Embryonic facial prominence (tissue), 1 donor: ENCODE data around the gene FN1.

Source experiments
- DNase-seq: peaks from one replicate; pipeline ENCODE4 v3.0.0-alpha.2; 2016; ENCODE audit errors: extremely low spot score

FN1 gene

DNA sequence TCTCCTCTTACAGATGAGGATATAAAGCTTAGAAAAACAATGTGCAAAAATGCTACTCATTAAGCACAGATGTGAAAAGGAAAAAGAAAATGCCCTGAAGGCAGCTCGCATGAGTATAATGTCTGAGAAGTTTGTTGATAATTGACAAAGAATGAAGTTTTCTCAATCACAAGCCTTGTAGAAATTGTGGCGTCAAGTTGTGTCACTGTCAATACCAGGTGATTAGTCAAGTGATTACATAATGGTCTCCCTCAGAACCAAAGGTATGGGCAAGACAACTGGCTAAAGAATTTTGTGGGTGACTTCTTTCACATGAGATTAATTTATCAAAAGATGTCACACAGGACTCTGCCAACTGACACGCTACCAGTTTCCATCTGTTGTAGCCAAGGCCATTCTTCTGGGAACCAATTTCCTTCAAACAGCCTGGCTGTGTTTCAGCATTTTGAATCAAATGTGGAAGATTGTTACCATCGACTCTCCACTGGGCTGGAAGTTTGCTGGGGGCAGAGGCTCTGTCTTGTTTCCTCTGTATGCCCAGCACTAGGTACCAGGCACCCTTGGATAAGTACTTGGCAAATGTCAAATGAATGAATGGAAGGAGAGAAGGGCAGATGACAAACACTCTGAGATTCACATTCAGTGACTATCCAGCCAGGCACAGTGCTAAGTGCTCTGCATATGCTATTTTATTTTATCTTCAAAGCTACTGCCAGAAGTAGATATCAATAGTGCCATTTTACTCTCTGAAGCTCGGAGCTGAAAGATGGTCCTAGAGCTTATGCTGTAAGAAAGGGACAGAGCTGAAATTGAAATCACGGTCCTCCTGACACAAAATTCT lies 5.9 kb upstream of the FN1 start:
- no peak for DNase-seq

DNA sequence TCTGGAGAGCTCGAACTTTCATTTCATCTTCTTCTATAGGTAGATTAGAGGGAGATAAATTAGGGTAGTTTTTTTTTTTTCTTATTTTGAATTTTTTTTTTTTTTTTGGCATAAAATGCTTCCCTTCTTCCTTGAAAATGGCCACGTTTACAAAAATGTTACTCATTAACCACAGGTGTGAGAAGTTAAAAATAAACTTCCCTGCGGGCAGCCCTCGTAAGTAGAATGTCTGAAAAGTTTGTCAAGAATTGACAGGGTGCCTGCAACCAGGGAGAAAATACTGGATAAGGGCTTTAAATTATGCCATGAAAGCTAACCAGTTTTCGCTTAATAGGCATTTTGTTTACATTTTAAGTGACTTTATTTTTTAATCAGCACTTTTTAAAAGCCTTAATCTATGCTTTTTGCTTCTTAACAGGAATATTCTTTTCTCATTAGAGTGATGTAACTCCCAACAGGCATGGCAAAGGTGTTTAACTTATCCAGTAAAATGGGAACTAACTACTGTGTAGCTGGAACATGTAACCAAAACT lies 4.2 kb upstream of the FN1 start:
- DNase-seq = no peak

DNA sequence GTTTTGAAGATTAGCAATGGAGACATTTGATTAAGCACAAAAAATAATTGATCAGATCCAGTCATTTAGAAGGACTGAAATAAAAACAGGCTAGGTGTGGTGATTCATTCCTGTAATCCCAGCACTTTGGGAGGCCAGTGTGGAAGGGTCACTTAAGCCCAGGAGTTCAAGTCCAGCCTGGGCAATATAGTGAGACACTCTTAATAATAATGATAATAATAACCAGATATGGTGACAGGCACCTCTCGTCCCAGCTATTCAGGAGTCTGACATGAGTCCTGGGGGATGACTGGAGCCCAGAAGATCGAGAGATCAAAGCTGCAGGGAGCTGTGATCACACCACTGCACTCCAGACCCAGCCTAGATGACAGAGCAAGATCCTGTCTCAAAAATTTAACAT lies 3.5 kb upstream of the FN1 start:
- no peak for DNase-seq

DNA sequence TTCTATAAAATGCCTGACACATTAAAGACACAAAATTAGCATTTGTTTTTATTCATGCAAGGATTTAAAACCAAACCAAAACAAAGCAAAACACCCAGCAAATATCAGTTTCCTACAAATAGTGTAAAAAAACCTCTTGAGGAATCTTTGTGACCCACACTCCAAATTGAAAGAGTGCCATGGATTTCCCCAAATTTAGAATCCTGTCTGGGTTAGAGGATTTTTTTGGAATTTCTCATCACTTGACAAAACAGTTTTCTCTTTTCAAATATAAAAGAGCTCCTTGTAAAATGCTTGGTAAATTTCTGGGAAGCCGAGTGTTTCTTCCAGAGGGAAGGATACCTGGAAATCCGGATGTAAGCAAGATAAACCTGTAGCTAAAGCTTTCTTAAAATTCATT lies 1.7 kb upstream of the FN1 start:
- DNase-seq = no peak

DNA sequence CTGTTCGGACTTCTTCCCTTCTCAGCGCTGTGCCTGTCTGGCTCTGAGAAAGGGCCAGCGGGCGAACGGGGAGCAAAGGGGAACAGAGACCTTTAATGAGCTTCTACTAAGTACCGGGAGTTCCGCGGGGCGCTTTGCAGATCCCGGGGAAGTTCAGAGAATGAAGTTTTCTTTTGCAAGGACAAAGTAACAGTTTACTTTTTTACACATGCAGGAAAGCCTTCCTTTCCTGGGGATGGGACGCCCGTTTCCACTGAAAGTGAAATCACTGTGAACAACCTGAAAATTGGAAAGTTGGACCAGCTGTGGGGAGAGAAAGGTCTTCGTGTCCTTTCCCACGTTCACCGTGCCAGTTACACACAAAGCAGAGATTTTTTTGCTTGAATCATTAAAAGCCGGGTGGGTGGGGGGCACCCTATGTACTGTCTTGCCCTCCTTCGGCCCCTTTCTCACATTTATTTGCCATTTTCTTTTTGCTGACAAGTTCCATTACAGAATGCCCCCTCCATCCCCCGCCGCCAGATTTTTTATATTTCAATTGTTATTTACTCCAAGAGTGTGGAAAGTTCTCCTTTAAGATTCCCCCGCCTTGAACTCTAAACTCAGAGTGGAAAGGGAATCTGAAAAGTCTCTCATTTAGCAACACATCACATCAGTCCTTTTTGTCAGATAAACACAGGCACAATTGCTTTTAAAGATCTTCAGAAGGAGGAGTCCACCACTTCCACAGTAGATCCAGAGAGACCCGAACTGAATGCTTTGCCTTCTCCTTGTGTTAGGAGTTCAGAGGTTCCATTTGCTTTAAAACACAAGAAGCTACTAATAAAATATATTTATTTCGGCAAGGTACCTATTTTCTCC lies 1.1 kb upstream of the FN1 start:
- peak; percentile 20 for DNase-seq

DNA sequence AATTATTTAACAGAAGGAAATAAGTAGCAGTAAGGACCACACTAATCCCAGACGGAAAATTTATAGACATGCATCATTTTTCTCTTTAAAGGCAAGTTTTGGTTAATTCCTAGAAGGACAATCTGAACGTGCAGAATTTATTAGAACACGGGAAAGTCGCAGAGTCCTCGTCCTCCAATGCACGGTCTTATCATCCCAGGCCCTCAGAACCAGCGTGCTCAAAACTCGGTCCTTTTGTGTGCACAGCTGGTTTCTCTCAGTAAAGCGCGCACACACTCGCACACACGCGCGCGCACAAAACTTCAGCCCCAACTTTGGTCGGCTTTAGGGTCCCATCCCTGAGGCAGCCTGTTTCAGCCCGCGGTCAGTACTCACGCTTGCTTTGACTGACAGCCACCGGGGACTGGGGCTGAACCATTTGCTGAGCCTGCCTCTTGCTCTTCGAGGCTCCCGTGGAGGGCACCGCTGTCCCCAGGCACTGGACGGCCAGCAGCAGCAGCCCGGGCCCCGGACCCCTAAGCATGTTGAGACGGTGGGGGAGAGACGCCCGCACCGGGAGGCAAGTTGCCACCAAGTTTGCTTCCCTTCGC lies 493 bp downstream of the FN1 start:
- DNase-seq = peak; percentile 43

DNA sequence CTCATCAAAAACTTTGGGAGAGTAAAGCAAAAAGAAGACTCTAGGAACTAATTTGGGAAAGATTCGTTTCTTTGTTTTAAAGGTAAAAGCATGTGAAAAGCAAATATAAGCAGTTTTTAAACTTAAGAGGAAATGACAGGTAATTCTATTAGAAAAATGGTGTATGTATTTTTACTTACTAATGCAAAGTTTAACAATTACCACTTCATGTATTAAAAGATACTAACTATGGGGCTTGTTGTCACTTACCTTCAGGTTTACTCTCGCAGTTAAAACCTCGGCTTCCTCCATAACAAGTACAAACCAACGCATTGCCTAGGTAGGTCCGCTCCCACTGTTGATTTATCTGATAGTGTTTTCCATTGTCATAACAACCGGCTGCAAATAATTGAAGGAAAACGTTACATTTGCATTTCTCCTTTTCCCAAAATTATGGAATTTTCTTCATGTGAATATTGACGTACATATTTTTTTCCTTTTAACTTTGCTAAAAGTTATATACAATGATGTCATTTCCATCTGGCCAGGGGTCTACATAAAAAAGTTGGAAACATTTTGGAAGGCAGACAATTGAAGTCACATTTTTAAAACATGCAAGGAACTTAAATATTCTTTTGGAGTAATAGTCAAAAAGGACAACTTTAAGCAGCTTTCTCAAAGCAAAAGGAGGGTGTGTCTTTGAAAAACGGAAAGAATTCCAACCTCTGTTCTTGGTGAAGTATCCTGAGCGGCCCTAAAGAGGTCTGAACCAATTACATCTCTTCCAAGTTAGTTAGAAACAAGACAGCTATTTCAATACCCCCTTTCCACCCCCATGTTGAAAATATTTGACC lies 1.2 kb downstream of the FN1 start:
- peak; percentile 64 for DNase-seq

DNA sequence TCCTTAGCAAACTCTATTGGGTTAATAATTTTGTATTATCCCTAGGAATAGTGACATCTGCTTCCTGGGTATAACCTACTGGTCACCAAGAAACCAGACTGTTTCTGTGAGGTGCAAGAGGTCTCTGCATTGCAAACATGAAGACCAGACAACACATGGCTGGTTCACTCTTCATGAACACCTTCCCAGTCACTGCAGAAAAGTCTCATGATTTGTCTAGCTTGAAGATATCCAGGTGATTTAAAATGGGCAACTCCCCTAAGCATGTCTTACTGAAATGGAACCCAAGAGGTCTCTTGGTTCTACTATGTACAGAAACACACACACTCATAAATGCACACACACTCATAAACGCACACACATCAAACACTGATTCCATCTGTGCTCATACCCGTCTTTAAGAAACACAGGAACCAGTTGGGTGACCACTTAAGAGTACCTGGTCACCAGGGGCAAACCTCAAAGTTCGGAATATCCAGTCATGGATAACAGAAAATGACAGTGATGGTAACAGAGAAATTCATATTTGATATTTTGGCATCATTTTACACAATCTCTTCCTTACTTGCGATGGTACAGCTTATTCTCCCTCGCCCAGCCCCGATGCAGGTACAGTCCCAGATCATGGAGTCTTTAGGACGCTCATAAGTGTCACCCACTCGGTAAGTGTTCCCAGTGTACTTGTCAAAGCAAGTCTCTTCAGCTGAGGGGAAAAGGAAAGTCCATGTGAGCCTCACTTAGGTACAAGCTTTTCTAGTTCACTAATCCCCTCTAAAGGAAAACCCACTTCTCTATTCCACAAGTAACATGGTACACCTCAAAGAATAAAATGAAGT lies 2.9 kb downstream of the FN1 start:
- no peak for DNase-seq

DNA sequence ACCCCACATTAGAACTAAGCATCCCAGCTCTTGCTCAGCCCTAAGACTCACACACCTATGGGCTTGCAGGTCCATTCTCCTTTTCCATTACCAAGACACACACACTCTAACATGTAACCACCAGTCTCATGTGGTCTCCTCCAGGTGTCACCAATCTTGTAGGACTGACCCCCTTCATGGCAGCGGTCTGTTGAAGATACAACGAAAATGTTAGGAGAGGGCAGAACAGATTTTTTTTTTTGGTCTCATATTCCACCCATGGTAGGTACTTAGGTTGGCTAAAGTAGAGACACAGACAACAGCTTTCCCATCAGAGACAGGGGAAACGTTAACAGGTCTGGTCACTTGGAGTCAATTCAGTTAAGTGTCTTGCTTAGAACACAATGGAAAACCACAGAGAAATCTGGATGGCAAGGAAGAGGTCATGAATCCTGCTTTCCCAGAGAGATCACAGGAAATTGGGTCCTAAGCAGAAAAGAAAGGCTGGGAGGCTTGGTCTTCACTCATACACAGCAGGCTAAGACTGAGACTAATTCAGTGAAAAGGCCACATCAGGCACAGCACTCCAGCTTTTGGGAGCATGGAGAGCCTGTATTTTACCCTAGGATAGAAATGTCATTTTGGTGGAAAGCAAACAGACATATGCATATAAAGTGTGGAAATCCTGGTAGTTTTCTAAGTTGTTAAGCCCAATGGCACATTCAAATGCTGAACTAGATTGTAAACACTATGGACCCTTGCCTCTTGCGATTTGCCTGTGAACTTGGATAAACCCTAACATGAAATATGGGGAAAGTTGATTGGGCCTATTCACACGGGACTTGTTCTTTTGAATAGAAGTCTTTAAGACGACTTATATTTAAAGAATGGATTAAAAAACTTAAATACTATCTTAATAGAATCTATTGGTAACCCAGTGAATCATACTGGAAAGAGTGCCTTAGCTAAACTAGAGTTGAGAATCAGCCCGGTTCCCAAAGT lies 3.8 kb downstream of the FN1 start:
- no peak for DNase-seq

DNA sequence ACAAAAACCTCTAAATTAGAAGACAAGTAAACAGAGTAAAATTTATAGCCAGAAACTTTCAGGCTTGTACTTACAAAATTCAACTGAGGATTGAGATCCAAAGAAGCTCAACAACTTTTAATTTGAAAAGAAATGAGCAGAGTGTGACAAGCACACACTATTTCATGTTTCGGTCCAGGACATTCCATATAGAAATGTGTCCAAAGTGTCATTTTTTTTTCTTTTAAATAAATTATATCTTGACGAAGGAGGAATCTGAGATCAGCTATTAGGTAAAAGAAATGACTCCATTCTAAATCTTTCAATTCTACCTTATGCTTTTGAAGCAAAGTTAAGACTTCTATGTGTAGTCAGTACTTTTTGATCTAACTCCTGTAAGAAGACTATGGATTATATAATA lies 4.6 kb downstream of the FN1 start:
- no peak for DNase-seq

DNA sequence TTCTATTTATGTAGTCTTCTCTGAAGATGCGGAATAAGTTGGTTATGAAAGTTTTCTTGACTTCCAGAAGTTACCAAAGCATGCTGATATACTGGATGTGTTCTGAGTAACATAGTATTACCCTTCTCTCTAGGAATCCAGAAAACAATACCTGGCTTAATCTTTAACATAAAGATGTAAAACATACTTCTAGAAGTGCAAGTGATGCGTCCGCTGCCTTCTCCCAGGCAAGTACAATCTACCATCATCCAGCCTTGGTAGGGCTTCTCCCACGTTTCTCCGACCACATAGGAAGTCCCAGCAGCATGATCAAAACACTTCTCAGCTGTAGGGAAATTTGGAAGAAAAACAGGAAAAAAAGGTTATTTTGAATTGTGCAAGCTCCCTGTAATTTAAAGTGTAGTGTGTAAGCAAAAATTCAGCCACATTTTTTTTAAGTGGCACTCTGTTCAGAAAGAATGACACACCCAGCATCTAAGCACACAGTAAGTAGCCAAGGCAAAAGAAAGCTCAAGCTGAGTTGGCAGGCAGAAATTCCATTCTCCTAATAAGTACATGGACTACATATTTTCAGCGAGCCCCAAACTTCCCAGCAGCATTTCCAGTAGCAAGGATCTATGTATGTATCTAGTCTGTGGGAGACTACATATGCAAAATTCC lies 5.2 kb downstream of the FN1 start:
- no peak for DNase-seq

DNA sequence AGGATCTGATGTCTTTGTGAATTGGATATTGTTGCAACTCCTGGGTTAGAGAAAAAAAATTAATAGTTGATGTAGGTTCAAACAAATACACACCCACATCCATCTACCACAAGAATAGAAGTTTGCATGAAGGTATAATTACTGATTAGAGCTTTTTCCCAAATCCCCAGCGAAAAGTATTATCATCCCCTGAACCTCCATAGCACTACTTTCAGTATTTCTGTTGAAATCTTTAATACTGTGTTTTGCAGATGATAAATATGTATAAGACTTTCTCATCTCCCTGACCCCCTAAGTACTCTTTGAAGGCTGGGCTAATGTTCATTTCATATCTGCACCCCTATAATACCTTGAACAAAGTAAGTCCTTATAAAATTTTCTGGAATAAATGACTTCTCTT lies 6.4 kb downstream of the FN1 start:
- DNase-seq = no peak

DNA sequence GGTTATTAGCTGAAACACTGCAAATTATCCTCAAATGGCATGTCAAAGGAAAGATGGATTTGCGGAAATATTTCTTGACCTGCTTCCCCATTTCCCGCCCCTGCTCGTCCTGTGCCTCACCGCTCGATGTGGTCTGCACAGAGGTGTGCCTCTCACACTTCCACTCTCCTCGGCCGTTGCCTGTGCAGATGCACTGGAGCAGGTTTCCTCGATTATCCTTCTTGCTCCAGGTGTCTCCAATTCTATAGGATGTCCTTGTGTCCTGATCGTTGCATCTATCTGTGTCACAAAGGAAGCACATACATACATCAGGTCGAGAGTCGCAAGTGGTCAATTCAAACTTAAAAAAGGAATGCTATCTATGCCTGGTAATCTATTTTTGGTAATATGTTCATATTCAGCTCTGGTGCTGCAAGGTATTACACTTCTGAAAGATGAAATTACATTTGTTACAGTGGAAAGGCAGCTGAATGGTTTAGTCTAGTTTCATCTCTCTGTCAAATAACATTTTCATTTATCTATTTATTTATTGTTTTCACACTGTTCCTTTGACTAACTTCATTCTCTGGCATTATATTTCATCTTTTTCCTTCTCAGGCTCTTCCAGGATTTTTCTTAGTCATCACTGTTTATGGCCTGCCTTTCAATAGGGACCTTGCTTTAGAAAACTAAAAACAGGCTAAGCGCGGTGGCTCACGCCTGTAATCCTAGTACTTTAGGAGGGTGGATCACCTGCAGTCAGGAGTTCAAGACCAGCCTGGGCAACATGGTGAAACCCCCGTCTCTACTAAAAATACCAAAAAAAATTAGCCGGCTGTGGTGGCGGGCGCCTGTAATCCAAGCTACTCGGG lies 7.6 kb downstream of the FN1 start:
- no peak for DNase-seq

DNA sequence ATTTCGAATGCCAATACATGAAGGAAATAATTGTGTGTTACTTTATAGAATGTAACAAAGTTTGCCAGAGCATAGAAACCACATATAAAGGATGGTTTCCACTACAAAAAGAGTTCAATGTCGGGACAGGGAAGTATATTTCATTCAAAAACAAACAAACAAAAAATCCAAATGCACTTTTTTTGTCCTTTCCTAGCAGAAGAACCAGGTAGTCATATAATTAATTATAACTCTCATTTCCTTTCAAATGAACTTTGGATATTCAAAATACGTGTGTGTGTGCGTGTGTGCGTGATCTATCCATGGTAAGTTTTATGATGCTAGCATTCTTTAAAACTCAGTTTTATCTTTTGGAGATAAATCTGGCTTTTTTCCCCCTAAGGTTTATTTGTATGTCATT lies 8.3 kb downstream of the FN1 start:
- no peak for DNase-seq

DNA sequence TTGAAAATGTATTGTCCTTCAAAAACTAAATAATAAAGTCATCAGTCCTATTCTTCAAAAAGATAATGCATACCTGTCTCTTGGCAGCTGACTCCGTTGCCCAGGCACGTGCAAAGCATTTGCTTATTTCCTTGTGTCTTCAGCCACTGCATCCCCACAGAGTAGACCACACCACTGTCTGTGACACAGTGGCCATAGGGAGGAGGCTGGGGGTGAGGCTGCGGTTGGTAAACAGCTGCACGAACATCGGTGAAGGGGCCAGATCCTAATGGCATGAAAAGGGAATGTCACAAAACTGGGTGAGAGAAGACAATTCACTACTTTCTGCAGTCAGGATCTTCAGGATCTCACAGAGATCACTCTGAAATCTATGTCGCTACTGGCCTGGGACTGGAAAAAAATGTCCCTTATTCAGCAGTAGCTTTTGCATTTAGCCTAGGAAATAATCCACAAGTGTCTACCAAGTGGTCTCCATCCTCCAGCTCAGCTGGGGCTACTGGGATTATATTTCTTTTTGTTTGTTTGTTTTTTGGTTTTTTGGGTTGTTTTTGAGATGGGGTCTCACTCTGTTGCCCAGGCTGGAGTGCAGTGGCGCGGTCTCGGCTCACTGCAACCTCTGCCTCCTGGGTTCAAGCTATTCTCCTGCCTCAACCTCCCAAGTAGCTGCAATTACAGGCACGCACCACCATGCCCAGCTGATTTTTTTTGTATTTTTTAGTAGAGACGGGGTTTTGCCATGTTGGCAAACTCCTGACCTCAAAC lies 10.7 kb downstream of the FN1 start:
- no peak for DNase-seq

DNA sequence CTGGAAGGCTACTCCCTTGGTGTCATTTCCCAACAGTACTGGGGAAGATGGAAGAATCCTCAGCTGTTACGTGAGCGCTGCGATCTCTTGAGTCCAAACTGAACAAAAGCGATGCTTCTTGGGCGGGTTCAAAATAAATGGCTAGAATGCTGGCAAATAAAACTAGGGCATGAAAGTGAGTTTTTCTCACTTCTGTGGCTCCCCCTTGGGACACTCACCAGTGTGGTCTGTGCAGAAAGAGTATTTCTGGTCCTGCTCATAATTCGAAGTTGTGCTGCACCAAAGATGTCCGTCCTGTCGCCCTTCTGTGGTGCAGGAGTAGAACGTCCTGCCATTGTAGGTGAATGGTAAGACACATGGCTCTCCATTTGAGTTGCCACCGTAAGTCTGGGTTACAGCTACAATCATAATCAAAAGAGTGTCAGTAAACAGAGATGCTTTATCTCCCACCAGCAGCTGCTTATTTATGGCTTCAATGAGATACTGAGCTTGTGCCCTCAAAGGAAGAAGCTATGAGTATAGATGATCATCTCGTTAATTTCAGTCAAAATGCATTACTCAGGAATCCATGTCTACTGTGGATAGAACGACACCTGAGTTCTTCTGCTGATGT lies 11.8 kb downstream of the FN1 start:
- DNase-seq = no peak

DNA sequence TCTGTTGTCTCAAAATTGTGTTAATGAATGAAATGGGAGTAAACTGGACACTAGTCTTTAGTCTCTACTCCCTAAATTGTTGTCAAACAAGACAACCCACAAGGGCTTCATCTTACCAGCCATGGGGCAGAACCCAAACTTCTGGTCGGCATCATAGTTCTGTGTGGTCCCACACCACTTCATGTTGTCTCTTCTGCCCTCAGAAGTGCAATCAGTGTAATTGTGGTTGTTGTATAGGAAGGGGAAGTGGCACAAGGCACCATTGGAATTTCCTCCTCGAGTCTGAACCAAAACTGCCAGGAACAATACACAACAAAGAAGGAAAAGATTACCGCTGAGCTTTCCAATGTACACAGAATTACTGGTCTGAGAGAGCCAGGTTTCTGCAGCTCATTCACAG lies 12.6 kb downstream of the FN1 start:
- DNase-seq = no peak
